Right kidney (tissue), 9 donors: Measurements from ENCODE around the gene CATSPERE.
A peak's percentile ranks its signal among the peaks of the same experiment; 100 is the strongest.

Experiments used
- DNase-seq: peaks from one replicate; pipeline ENCODE4 v3.0.0-alpha.2; 2016
- long read RNA-seq, 8 donors: transcript quantifications; one replicate each; lab custom pipeline, GENCODE V29; 2026

CATSPERE gene
- long read RNA-seq, donor 1: 0 reads
- long read RNA-seq, donor 2: 0 reads
- long read RNA-seq, donor 3: 0 reads
- long read RNA-seq, donor 4: 0 reads
- long read RNA-seq, donor 5: 0 reads
- long read RNA-seq, donor 6: 0 reads
- long read RNA-seq, donor 7: 0 reads
- long read RNA-seq, donor 8: 0 reads

GRCh38 chr1:244461245-244462071 is at the start of gene CATSPERE:
Gene CATSPERE, plus strand, starts transcription at chr1:244461273. Its CDS starts 157 bp downstream, at chr1:244461430.
- DNase-seq: peak; percentile 97

DNA sequence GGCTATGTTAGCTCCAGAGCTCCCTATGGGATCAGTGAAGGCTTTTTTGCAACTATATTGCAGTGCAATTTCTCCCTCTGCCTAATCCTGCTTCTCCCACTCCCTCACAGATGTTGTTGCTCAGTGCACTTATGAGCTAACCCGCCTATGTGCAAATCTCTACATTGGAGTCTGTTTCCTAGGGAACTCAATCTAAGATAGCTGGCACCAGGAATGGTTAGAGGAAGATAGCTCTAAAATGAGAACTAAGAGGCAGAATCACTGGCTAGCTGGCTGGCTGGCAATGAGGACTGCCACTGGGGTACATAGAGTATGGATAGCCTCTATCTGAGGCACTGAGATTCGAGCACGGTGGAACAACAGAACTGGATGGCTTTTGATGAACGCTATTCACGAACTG is 48.9 kb upstream of the CATSPERE start:
- no peak for DNase-seq

DNA sequence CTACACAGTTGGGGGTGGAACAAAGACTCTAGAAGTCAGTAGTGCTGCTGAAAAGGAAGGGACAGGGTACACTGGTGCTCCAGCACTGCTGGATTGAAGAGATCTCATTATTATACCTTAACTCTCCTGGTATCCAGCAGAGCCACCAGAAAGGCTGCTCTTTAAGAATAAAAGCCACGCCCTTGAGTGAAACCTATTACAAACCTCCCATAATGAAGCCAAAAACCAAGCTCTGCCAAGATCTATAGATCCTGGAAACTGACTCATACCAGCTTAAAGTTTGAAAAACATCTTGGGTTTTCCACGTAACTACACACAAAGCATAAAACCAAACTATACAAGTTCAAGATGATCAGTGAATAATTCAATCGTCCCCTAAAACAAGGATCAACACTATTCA is 47.3 kb upstream of the CATSPERE start:
- DNase-seq: no peak

GRCh38 chr1:244414543-244414942 is 46.5 kb upstream of the CATSPERE start:
- DNase-seq: no peak

- DNase-seq: no peak
These were observed 42.0 kb upstream of the CATSPERE start for GRCh38 chr1:244419024-244419423.

DNA sequence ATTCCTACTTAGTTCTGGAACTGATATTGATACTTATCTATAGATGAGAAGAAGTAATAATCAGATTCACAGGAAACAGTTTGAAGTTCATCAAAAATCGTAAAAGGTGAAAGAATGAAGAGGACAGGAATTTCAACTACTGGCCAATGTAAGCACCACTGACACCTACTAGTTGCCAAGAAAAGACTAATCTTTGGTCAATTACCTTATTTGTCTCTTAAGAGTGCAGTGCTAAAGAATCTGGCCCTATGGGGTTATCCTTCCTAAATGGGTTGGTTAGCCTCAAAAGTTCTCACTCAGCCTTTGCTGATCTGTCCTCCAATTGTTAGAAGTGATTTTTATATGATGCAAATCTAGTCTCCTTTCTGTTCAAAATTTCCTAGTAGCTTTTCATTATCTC is 38.9 kb upstream of the CATSPERE start:
- DNase-seq: no peak

DNA sequence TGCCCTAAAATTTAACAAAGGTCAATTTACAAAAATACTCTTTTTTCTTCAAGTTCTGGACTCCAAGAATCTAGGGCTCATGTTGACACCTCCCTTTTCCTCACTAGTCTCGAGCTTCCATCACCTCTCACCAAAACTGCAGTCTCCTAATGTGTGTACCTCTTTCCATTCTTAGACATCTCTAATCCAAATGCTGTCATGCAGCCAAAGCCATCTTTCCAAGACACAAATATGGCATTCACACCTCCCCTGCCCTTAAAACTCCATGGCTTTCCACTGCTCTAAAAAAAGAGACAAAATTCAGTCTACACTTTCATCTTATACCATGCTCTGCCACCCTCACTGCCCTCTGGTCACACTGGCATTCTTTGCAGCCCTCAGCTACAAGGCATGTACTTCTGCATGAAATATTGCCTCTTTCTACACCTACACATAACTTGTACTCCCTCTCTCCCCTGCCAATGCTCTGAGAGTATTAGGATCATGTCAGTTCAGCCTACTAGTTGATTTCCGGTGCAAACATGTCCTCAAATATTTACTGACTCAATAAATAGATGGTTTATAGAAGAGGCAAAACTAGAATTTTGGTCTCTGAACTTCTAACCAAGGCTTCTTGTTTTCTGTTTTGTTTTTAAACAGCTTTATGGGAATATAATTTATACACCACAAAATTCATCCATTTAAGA is 36.3 kb upstream of the CATSPERE start:
- DNase-seq: no peak

GRCh38 chr1:244427647-244428046 is 33.4 kb upstream of the CATSPERE start:
- DNase-seq: no peak

DNA sequence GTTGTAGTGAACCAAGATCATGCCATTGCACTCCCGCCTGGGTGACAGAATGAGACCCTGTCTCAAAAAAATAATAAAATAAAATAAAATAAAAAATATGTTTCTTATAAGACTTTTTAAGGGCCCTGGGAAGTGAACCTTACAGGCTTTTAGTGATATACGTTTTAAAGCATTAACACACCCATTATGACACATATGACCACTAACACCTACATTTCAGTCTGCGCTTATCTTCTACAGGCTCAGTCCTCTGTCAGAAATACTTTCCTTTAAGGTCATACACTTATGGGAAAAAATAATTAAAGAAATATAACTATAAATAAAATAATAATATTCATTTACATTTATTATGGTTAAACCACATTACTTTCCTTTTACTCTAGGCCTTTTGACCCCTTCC is 31.3 kb upstream of the CATSPERE start:
- DNase-seq: no peak

DNA sequence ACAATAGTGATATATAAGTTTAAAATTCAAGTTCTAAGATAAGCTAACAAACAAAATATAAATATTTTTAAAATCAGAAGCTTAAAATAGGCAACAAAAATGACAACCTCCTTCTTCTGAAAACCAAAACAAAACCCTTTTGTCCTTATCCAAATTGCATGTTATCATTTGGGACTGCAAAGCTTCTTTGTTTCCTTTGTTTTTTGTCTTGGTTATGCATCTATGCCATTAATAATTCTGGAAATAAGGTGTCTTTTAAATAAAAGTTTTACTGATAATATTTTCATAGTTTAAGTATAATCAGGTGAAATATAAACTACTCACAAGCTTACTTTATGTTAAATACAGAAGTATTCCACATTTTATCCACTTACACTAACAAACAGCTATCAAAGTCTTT is 29.9 kb upstream of the CATSPERE start:
- no peak for DNase-seq

GRCh38 chr1:244435562-244436205 is 25.4 kb upstream of the CATSPERE start:
- DNase-seq: no peak

- DNase-seq: no peak
These were observed 24.6 kb upstream of the CATSPERE start for GRCh38 chr1:244436336-244437085.

- no peak for DNase-seq
These were observed 24.0 kb upstream of the CATSPERE start for GRCh38 chr1:244437086-244437468.

GRCh38 chr1:244439391-244440032 is 21.6 kb upstream of the CATSPERE start:
- no peak for DNase-seq

DNA sequence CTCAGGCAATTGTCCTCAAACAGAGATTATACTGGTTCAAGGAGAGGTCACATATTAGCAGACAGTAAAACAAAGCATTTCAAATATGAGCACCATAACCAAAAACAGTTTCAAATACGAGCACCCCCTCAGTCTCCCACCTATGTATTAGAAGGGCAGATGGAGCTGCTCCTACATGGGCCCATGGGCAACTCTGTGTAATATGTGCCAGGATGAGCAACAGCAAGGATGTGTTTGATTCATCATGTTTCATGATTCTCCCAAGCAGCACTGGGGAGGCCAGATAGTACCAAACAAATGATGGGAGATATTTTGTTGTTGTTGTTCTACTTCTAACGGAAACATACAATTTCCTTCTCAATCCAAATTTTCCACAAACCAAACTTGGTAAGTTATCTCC is 18.2 kb upstream of the CATSPERE start:
- no peak for DNase-seq

- no peak for DNase-seq
These were observed 16.2 kb upstream of the CATSPERE start for GRCh38 chr1:244444854-244445253.

GRCh38 chr1:244445320-244446181 is 15.5 kb upstream of the CATSPERE start:
- no peak for DNase-seq

DNA sequence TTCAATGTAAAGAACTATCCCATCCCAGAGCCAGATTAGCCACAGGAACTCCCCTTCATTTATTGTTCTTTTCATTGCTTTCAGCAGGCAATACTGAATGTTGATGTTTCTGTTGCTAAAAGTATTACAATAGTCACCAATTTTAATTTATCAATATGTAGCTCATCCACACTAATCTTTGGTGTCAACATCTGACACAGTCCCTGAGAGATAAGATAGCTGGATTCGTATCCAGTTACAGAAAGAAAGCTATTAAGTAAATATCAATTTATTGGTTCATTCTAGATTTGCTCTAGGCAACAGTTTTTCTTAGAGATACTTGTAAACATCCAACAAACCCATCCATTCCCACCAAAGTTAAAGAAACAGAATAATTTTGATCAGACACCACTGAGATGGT is 14.0 kb upstream of the CATSPERE start:
- DNase-seq: no peak

- no peak for DNase-seq
These were observed 13.5 kb upstream of the CATSPERE start for GRCh38 chr1:244447552-244447951.

- no peak for DNase-seq
These were observed 12.6 kb upstream of the CATSPERE start for GRCh38 chr1:244448279-244449036.
